ENCODE measurements around the gene DDX42.

- TF ChIP-seq, protein P1, sequence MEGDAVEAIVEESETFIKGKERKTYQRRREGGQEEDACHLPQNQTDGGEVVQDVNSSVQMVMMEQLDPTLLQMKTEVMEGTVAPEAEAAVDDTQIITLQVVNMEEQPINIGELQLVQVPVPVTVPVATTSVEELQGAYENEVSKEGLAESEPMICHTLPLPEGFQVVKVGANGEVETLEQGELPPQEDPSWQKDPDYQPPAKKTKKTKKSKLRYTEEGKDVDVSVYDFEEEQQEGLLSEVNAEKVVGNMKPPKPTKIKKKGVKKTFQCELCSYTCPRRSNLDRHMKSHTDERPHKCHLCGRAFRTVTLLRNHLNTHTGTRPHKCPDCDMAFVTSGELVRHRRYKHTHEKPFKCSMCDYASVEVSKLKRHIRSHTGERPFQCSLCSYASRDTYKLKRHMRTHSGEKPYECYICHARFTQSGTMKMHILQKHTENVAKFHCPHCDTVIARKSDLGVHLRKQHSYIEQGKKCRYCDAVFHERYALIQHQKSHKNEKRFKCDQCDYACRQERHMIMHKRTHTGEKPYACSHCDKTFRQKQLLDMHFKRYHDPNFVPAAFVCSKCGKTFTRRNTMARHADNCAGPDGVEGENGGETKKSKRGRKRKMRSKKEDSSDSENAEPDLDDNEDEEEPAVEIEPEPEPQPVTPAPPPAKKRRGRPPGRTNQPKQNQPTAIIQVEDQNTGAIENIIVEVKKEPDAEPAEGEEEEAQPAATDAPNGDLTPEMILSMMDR (conservative IDR thresholded peaks at IDR 0.05; ENCODE audit: low read depth in 2 of 2) = no peak
- TF ChIP-seq POLR2AphosphoS5 (IDR thresholded peaks at IDR 0.05; ENCODE audit: low read depth) = no peak
- TF ChIP-seq EZH2 (IDR thresholded peaks at IDR 0.05; ENCODE audit: low read depth, unreplicated experiment) = no peak
- no peak for TF ChIP-seq ZNF114 (CRISPR knock-in tag; IDR thresholded peaks at IDR 0.05)
- TF ChIP-seq, protein P2, sequence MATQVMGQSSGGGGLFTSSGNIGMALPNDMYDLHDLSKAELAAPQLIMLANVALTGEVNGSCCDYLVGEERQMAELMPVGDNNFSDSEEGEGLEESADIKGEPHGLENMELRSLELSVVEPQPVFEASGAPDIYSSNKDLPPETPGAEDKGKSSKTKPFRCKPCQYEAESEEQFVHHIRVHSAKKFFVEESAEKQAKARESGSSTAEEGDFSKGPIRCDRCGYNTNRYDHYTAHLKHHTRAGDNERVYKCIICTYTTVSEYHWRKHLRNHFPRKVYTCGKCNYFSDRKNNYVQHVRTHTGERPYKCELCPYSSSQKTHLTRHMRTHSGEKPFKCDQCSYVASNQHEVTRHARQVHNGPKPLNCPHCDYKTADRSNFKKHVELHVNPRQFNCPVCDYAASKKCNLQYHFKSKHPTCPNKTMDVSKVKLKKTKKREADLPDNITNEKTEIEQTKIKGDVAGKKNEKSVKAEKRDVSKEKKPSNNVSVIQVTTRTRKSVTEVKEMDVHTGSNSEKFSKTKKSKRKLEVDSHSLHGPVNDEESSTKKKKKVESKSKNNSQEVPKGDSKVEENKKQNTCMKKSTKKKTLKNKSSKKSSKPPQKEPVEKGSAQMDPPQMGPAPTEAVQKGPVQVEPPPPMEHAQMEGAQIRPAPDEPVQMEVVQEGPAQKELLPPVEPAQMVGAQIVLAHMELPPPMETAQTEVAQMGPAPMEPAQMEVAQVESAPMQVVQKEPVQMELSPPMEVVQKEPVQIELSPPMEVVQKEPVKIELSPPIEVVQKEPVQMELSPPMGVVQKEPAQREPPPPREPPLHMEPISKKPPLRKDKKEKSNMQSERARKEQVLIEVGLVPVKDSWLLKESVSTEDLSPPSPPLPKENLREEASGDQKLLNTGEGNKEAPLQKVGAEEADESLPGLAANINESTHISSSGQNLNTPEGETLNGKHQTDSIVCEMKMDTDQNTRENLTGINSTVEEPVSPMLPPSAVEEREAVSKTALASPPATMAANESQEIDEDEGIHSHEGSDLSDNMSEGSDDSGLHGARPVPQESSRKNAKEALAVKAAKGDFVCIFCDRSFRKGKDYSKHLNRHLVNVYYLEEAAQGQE (IDR thresholded peaks at IDR 0.05; ENCODE audit: unreplicated experiment) = no peak
- TF ChIP-seq ZNF331 (CRISPR knock-in tag; IDR thresholded peaks at IDR 0.05; ENCODE audit: low read depth) = no peak
- TF ChIP-seq EZH2phosphoT487 (IDR thresholded peaks at IDR 0.05; ENCODE audit: unreplicated experiment) = no peak
- no peak for TF ChIP-seq NANOG (IDR thresholded peaks at IDR 0.05; ENCODE audit: borderline replicate concordance)
- no peak for TF ChIP-seq STAT1 (IDR thresholded peaks at IDR 0.05; ENCODE audit: unreplicated experiment)
- no peak for TF ChIP-seq ETS1 (IDR thresholded peaks at IDR 0.05)
- TF ChIP-seq, protein P3, sequence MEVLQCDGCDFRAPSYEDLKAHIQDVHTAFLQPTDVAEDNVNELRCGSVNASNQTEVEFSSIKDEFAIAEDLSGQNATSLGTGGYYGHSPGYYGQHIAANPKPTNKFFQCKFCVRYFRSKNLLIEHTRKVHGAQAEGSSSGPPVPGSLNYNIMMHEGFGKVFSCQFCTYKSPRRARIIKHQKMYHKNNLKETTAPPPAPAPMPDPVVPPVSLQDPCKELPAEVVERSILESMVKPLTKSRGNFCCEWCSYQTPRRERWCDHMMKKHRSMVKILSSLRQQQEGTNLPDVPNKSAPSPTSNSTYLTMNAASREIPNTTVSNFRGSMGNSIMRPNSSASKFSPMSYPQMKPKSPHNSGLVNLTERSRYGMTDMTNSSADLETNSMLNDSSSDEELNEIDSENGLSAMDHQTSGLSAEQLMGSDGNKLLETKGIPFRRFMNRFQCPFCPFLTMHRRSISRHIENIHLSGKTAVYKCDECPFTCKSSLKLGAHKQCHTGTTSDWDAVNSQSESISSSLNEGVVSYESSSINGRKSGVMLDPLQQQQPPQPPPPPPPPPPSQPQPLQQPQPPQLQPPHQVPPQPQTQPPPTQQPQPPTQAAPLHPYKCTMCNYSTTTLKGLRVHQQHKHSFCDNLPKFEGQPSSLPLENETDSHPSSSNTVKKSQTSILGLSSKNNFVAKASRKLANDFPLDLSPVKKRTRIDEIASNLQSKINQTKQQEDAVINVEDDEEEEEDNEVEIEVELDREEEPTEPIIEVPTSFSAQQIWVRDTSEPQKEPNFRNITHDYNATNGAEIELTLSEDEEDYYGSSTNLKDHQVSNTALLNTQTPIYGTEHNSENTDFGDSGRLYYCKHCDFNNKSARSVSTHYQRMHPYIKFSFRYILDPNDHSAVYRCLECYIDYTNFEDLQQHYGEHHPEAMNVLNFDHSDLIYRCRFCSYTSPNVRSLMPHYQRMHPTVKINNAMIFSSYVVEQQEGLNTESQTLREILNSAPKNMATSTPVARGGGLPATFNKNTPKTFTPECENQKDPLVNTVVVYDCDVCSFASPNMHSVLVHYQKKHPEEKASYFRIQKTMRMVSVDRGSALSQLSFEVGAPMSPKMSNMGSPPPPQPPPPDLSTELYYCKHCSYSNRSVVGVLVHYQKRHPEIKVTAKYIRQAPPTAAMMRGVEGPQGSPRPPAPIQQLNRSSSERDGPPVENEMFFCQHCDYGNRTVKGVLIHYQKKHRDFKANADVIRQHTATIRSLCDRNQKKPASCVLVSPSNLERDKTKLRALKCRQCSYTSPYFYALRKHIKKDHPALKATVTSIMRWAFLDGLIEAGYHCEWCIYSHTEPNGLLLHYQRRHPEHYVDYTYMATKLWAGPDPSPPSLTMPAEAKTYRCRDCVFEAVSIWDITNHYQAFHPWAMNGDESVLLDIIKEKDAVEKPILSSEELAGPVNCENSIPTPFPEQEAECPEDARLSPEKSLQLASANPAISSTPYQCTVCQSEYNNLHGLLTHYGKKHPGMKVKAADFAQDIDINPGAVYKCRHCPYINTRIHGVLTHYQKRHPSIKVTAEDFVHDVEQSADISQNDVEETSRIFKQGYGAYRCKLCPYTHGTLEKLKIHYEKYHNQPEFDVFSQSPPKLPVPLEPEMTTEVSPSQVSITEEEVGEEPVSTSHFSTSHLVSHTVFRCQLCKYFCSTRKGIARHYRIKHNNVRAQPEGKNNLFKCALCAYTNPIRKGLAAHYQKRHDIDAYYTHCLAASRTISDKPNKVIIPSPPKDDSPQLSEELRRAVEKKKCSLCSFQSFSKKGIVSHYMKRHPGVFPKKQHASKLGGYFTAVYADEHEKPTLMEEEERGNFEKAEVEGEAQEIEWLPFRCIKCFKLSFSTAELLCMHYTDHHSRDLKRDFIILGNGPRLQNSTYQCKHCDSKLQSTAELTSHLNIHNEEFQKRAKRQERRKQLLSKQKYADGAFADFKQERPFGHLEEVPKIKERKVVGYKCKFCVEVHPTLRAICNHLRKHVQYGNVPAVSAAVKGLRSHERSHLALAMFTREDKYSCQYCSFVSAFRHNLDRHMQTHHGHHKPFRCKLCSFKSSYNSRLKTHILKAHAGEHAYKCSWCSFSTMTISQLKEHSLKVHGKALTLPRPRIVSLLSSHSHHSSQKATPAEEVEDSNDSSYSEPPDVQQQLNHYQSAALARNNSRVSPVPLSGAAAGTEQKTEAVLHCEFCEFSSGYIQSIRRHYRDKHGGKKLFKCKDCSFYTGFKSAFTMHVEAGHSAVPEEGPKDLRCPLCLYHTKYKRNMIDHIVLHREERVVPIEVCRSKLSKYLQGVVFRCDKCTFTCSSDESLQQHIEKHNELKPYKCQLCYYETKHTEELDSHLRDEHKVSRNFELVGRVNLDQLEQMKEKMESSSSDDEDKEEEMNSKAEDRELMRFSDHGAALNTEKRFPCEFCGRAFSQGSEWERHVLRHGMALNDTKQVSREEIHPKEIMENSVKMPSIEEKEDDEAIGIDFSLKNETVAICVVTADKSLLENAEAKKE (CRISPR knock-in tag; IDR thresholded peaks at IDR 0.05) = no peak
Measured at GRCh38 chr17:63832014-63832413, 58.0 kb downstream of the DDX42 start.
